OCI-LY1 (cell line): ENCODE results near the gene EIF4ENIF1.

Experiments used
- H2AFZ ChIP-seq: fragments of 200-600 bp; sonication (generic), shearing (Covaris generic); 2 replicates; pipeline ENCODE4 v1.6.0; 2014; ENCODE audit warnings: antibody characterized with exemption, mild to moderate bottlenecking, low read length
- H3F3A ChIP-seq: fragments of 200-600 bp; sonication (generic), shearing (Covaris generic); 2 replicates; pipeline ENCODE4 v1.6.0; 2014; ENCODE audit warnings: mild to moderate bottlenecking, antibody characterized with exemption, low read length, moderate library complexity; ENCODE audit not compliant: insufficient read depth
- H3K27ac ChIP-seq: fragments of 200-600 bp; sonication (generic); 2 replicates; pipeline ENCODE4 v1.5.1; 2014; ENCODE audit warnings: low read length, mixed run types, mild to moderate bottlenecking, low read depth; ENCODE audit not compliant: poor library complexity, severe bottlenecking
- H3K27me3 ChIP-seq: fragments of 200-600 bp; sonication (generic); 2 replicates; pipeline ENCODE4 v1.6.0; 2014; ENCODE audit warnings: antibody characterized with exemption, mild to moderate bottlenecking, low read length, moderate library complexity; ENCODE audit not compliant: insufficient read depth
- H3K36me3 ChIP-seq: fragments of 200-600 bp; sonication (generic); 2 replicates; pipeline ENCODE4 v1.6.1; 2014; ENCODE audit warnings: mild to moderate bottlenecking, antibody characterized with exemption, low read length, moderate library complexity, mixed read lengths; ENCODE audit not compliant: insufficient read depth
- H3K4me1 ChIP-seq: fragments of 200-600 bp; sonication (generic); 2 replicates; pipeline ENCODE4 v1.5.1; 2014; ENCODE audit warnings: mild to moderate bottlenecking, low read length, moderate library complexity; ENCODE audit not compliant: insufficient read depth, severe bottlenecking
- H3K4me2 ChIP-seq: fragments of 200-600 bp; sonication (generic), shearing (Covaris generic); 2 replicates; pipeline ENCODE4 v1.6.1; 2014; ENCODE audit warnings: low read length
- H3K4me3 ChIP-seq: fragments of 200-600 bp; sonication (generic); 2 replicates; pipeline ENCODE4 v1.5.1; 2014; ENCODE audit warnings: low read length, low read depth, mild to moderate bottlenecking, mixed read lengths; ENCODE audit not compliant: poor library complexity, severe bottlenecking
- H3K79me2 ChIP-seq: fragments of 200-600 bp; shearing (Covaris generic); 2 replicates; pipeline ENCODE4 v1.6.1; 2016; ENCODE audit warnings: mixed run types, low read length, mixed read lengths; ENCODE audit not compliant: insufficient read depth
- H3K9ac ChIP-seq: fragments of 200-600 bp; sonication (generic), shearing (Covaris generic); 2 replicates; pipeline ENCODE4 v1.6.1; 2014; ENCODE audit warnings: mild to moderate bottlenecking, low read length, mixed read lengths
- H3K9me2 ChIP-seq: fragments of 200-600 bp; sonication (generic), shearing (Covaris generic); 2 replicates; pipeline ENCODE4 v1.6.1; 2014; ENCODE audit warnings: low read depth, mild to moderate bottlenecking, low read length, mixed read lengths
- H3K9me3 ChIP-seq: fragments of 200-600 bp; shearing (Covaris generic); 2 replicates; pipeline ENCODE4 v1.6.1; 2014; ENCODE audit warnings: low read length, mixed read lengths
- H4K20me1 ChIP-seq: fragments of 200-600 bp; sonication (generic), shearing (Covaris generic); 2 replicates; pipeline ENCODE4 v1.6.0; 2016; ENCODE audit warnings: mild to moderate bottlenecking, low read length; ENCODE audit not compliant: insufficient read depth
- CTCF ChIP-seq: fragments of 200-600 bp; sonication (generic), shearing (Covaris generic); IDR thresholded peaks from 2 replicates; pipeline ENCODE4 v1.5.1; 2017; ENCODE audit warnings: mild to moderate bottlenecking, antibody characterized with exemption, low read length, moderate library complexity, mixed read lengths
- EZH2 ChIP-seq: fragments of 200-600 bp; sonication (generic), shearing (Covaris generic); IDR thresholded peaks from 2 replicates; pipeline ENCODE4 v1.8.0; 2017; ENCODE audit warnings: borderline replicate concordance, mixed run types, mild to moderate bottlenecking, antibody characterized with exemption, low read length, moderate library complexity, mixed read lengths

EIF4ENIF1 gene

GRCh38 chr22:31442768-31443489 lies 46.7 kb downstream of the EIF4ENIF1 start:
- no peaks in the 10 kb centered on the region for H3K79me2 ChIP-seq
- H3K4me3 ChIP-seq, result no peak overlapping the region
- H3K4me1 ChIP-seq, result no peaks in the 10 kb centered on the region
- H3K9me2 ChIP-seq, result no peaks in the 10 kb centered on the region
- TF ChIP-seq EZH2 (no peak), CTCF (no peak)
- H3K9me3 ChIP-seq, result no peaks in the 10 kb centered on the region
- no peak overlapping the region for H3K9ac ChIP-seq
- no peak overlapping the region for H2AFZ ChIP-seq
- H4K20me1 ChIP-seq, result no peaks in the 10 kb centered on the region
- peaks cover 99% of the 10 kb centered on the region for H3K36me3 ChIP-seq
- H3F3A ChIP-seq, result no peaks in the 10 kb centered on the region; the same call in 1 of the 2 replicates
- no peak overlapping the region for H3K4me2 ChIP-seq
- no peak overlapping the region for H3K27ac ChIP-seq
- no peaks in the 10 kb centered on the region for H3K27me3 ChIP-seq

- no peaks in the 10 kb centered on the region for H3K9me2 ChIP-seq
- H2AFZ ChIP-seq, result no peak overlapping the region
- no peaks in the 10 kb centered on the region for H3K79me2 ChIP-seq
- H4K20me1 ChIP-seq, result no peaks in the 10 kb centered on the region
- H3K4me2 ChIP-seq, result no peak overlapping the region
- TF ChIP-seq EZH2 (no peak), CTCF (no peak)
- no peaks in the 10 kb centered on the region for H3K9me3 ChIP-seq
- no peaks in the 10 kb centered on the region for H3K27me3 ChIP-seq
- H3K9ac ChIP-seq, result no peak overlapping the region
- H3F3A ChIP-seq, result no peaks in the 10 kb centered on the region; the same call in 1 of the 2 replicates
- no peak overlapping the region for H3K4me3 ChIP-seq
- H3K4me1 ChIP-seq, result no peaks in the 10 kb centered on the region
- no peak overlapping the region for H3K27ac ChIP-seq
- peaks cover 98% of the 10 kb centered on the region for H3K36me3 ChIP-seq
Measured at GRCh38 chr22:31441652-31442051, 48.0 kb downstream of the EIF4ENIF1 start.

- Histone ChIP-seq H3K4me1 (no peaks in the 10 kb centered on the region), H3K4me3 (no peak overlapping the region), H3K4me2 (no peak overlapping the region), H3K36me3 (peaks cover 99% of the 10 kb centered on the region), H3F3A (no peaks in the 10 kb centered on the region; the same call in 1 of the 2 replicates), H4K20me1 (no peaks in the 10 kb centered on the region), H3K27me3 (no peaks in the 10 kb centered on the region), H3K27ac (no peak overlapping the region), H3K79me2 (no peaks in the 10 kb centered on the region), H3K9me3 (no peaks in the 10 kb centered on the region), H3K9me2 (no peaks in the 10 kb centered on the region), H2AFZ (no peak overlapping the region), H3K9ac (no peak overlapping the region)
- no peak for TF ChIP-seq CTCF
- no peak for TF ChIP-seq EZH2
Measured at GRCh38 chr22:31440681-31441080, 49.0 kb downstream of the EIF4ENIF1 start.
